ENCODE data around the gene ST6GALNAC1. TPM values are rescaled to one million over a fixed set of nuclear protein-coding genes. Genes with fewer than 3 reads are reported as not detected.
A peak's percentile ranks its signal among the peaks of the same experiment; 100 is the strongest.

Gene ST6GALNAC1
- total and polyA plus RNA-seq, 2 of the 13 experiments (the other 11 are each of a cell fraction or from before 2014, with no cell fraction given): not detected

GRCh38 chr17:76681222-76682137, 37.9 kb upstream of the ST6GALNAC1 start (continued):
- TF ChIP-seq TRIM22 (IDR thresholded peaks at IDR 0.05): no peak
- TF ChIP-seq SALL1 (CRISPR knock-in tag; IDR thresholded peaks at IDR 0.05): peak; percentile 79
- peak; percentile 91 for TF ChIP-seq SMC3 (IDR thresholded peaks at IDR 0.05; ENCODE audit: low read length)
- TF ChIP-seq SOX5 (CRISPR knock-in tag; IDR thresholded peaks at IDR 0.05; ENCODE audit: borderline replicate concordance): 0 out of 2 replicates have a peak, but pooled peaks have one; percentile 35
- TF ChIP-seq ZNF580 (CRISPR knock-in tag; IDR thresholded peaks at IDR 0.05; ENCODE audit: borderline replicate concordance, low read depth): 0 out of 2 replicates have a peak, but pooled peaks have one; percentile 66
- TF ChIP-seq SOX13 (IDR thresholded peaks at IDR 0.05): no peak
- TF ChIP-seq SOX13 (CRISPR knock-in tag; conservative IDR thresholded peaks at IDR 0.05 in 1 of 2, IDR thresholded peaks at IDR 0.05 in 1 of 2): 0 out of 4 replicates have a peak, but pooled peaks of 1 of the 2 experiments have one; percentile 16
- no peak for TF ChIP-seq NR2F1 (CRISPR knock-in tag; IDR thresholded peaks at IDR 0.05)
- no peak for TF ChIP-seq CBX2 (IDR thresholded peaks at IDR 0.05; ENCODE audit: low read depth, low read length)
- TF ChIP-seq CBX2 (CRISPR knock-in tag; IDR thresholded peaks at IDR 0.05; ENCODE audit: low read depth): no peak
- TF ChIP-seq ZNF281 (CRISPR knock-in tag; IDR thresholded peaks at IDR 0.05; ENCODE audit: borderline replicate concordance): peak; percentile 20; the same call in 1 of the 2 replicates
- no peak for TF ChIP-seq NBN (conservative IDR thresholded peaks at IDR 0.05)
- peak; percentile 32 to 50; a peak in 2 of 4 replicates for TF ChIP-seq HMGXB4 (CRISPR knock-in tag; IDR thresholded peaks at IDR 0.05; ENCODE audit: borderline replicate concordance in 1 of 2, low read depth in 1 of 2)
- TF ChIP-seq ZNF691 (CRISPR knock-in tag; IDR thresholded peaks at IDR 0.05; ENCODE audit: borderline replicate concordance, low read depth): peak; percentile 27; the same call in 1 of the 2 replicates
- 0 out of 2 replicates have a peak, but pooled peaks have one; percentile 38 for TF ChIP-seq KMT2B (CRISPR knock-in tag; IDR thresholded peaks at IDR 0.05)
- TF ChIP-seq ZNF761 (CRISPR knock-in tag; conservative IDR thresholded peaks at IDR 0.05): no peak
- no peak for TF ChIP-seq ZNF737 (CRISPR knock-in tag; IDR thresholded peaks at IDR 0.05; ENCODE audit: borderline replicate concordance)
- no peak for TF ChIP-seq PCBP2 (optimal IDR thresholded peaks at IDR 0.05; ENCODE audit: low read depth, low read length, poor library complexity, severe bottlenecking)
- 0 out of 2 replicates have a peak, but pooled peaks have one; percentile 36 for TF ChIP-seq THAP11 (CRISPR knock-in tag; IDR thresholded peaks at IDR 0.05)

Data from HepG2 (cell line).